Small intestine (tissue), 7 donors: ENCODE measurements around the gene SYTL3. TPM values are rescaled to one million over a fixed set of nuclear protein-coding genes. Genes with fewer than 3 reads are reported as not detected.

ENCODE experiments used
- DNase-seq, 2 donors: peaks; one replicate each; pipeline versions ENCODE4 v3.0.0 to v3.0.0-alpha.2; 2013
- FAIRE-seq: peaks from 2 replicates; lab custom pipeline; 2012; peaks lifted over from hg19 to GRCh38; lab: Jason Lieb, UNC
- H3K27ac ChIP-seq, 3 donors: one replicate each; pipeline ENCODE4 v1.5.1; 2013; ENCODE audit warnings: low read length in 2 of 3, mild to moderate bottlenecking in 2 of 3, control low read depth in 1 of 3, inconsistent platforms in 1 of 3, low read depth in 1 of 3, moderate library complexity in 1 of 3
- H3K27me3 ChIP-seq, 3 donors: one replicate each; pipeline ENCODE4 v1.6.1; 2013; ENCODE audit warnings: low read length in 3 of 3, inconsistent platforms in 1 of 3; ENCODE audit not compliant: control insufficient read depth in 3 of 3, insufficient read depth in 3 of 3
- H3K36me3 ChIP-seq, 3 donors: one replicate each; pipeline ENCODE4 v1.6.1; 2013; ENCODE audit warnings: low read length in 3 of 3, inconsistent platforms in 1 of 3, low read depth in 1 of 3, mild to moderate bottlenecking in 1 of 3, moderate library complexity in 1 of 3; ENCODE audit not compliant: control insufficient read depth in 3 of 3, insufficient read depth in 2 of 3
- H3K4me1 ChIP-seq, 3 donors: one replicate each; pipeline ENCODE4 v1.6.1; 2013; ENCODE audit warnings: low read length in 2 of 3, inconsistent platforms in 1 of 3, low read depth in 1 of 3, mild to moderate bottlenecking in 1 of 3, moderate library complexity in 1 of 3; ENCODE audit not compliant: control insufficient read depth in 3 of 3, insufficient read depth in 2 of 3
- H3K4me3 ChIP-seq, 3 donors: one replicate each; pipeline ENCODE4 v1.5.1; 2013; ENCODE audit warnings: low read length in 3 of 3, control low read depth in 1 of 3, inconsistent platforms in 1 of 3, low read depth in 1 of 3, mild to moderate bottlenecking in 1 of 3, moderate library complexity in 1 of 3
- H3K9me3 ChIP-seq, 2 donors: one replicate each; pipeline ENCODE4 v1.6.1; 2013; ENCODE audit warnings: low read depth in 1 of 2, low read length in 1 of 2; ENCODE audit not compliant: control insufficient read depth in 2 of 2, insufficient read depth in 1 of 2
- WGBS, 3 donors: extraction: QIAGEN DNeasy Blood & Tissue Kit; methylation state at CpG; one replicate each; pipeline ENCODE4 v1.1.7; 2013; 5-methylcytosine and 5-hydroxymethylcytosine counted together
- polyA plus RNA-seq, 4 donors: library from polyadenylated mRNA; stranded (reverse) in 3 of 4; unstranded in 1 of 4; fragments of 200-250 nt in 3 of 4; fragments of 120-200 nt in 1 of 4; gene quantifications; one replicate each; pipeline versions ENCODE4 v1.2.1 to v1.2.3, GENCODE V29; 2013
- donor health status: healthy with polysubstance abuse.
- donor health status: control.
- donor health status: control.
- donor health status: Bipolar disorder and iron deficiency.
- donor health status: healthy.

The SYTL3 gene
- polyA plus RNA-seq, 4 donors = 2.9 to 5.7 (median 4.4) TPM

DNA sequence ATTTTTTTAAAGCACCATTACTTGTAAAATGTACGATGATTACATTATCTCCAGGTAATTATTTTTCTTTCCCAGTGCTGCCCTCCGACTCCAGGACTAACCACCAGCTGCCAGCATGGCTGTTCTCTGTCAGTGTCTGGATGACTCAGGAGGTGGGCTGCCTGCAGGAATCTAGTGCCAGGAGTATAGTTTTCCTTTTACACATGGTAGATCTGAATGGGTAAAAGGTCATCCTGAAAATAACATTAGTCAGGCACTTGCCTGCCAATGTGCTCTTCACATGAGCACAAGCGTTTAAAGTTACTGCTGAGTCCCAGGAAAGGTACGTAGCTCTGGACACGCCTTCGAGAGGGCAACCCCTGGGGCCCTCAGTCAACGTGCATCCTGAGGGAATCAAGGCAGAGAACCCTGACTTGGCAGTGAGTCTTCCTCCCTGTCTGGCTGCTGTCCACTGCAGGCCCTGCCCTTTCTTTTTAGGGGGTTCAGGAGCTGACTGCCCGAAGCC lies 7.7 kb upstream of the SYTL3 start:
- H3K27ac ChIP-seq = peak overlapping the region; percentile 34 to 100 (median 47)
- peak; percentile 76 to 79 for DNase-seq

DNA sequence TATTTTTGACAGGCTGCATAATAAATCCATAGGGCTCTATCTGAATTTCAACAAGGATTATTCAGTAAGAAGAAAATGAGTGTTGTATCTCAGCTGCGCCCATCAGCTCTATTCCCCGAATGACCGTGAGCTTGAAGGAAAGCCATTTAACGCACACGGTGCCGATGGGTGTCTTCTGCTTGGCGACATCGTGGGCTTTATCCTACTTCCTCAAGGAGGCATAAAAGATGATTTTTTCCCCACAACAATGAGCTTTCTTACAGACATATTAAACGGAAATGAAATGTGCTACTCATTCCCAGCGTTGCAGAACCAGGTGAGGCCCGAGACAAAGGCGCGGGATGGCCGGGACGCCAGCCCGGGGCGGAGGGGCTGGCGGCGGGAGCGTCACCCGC lies 6.0 kb upstream of the SYTL3 start:
- Histone ChIP-seq H3K4me1 (peaks cover 5 to 31% (median 8%) of the 10 kb centered on the region in 3 donors), H3K27me3 (no peaks in the 10 kb centered on the region), H3K27ac (peak overlapping the region; percentile 92 to 100 (median 99)), H3K4me3 (peak overlapping the region; percentile 91 to 95 (median 91)), H3K9me3 (no peaks in the 10 kb centered on the region), H3K36me3 (peaks cover 0 to 20% (median 7%) of the 10 kb centered on the region in 3 donors)
- 1% methylated on average over 20 to 21 of the region's 21 CpGs for WGBS, 3 donors
- DNase-seq (no peak), FAIRE-seq (no peak)

More for the DNA sequence above, 7.7 kb upstream of the SYTL3 start:
- 22 to 47% (median 27%) methylated on average over 8 of the region's 8 CpGs for WGBS, 3 donors
- FAIRE-seq = no peak
- H3K9me3 ChIP-seq = no peaks in the 10 kb centered on the region
- peaks cover 2 to 23% (median 7%) of the 10 kb centered on the region in 3 donors for H3K36me3 ChIP-seq
- no peaks in the 10 kb centered on the region for H3K27me3 ChIP-seq
- H3K4me3 ChIP-seq = peak overlapping the region in 1 of 3 donors; percentile 95
- peaks cover 5 to 31% (median 8%) of the 10 kb centered on the region in 3 donors for H3K4me1 ChIP-seq

DNA sequence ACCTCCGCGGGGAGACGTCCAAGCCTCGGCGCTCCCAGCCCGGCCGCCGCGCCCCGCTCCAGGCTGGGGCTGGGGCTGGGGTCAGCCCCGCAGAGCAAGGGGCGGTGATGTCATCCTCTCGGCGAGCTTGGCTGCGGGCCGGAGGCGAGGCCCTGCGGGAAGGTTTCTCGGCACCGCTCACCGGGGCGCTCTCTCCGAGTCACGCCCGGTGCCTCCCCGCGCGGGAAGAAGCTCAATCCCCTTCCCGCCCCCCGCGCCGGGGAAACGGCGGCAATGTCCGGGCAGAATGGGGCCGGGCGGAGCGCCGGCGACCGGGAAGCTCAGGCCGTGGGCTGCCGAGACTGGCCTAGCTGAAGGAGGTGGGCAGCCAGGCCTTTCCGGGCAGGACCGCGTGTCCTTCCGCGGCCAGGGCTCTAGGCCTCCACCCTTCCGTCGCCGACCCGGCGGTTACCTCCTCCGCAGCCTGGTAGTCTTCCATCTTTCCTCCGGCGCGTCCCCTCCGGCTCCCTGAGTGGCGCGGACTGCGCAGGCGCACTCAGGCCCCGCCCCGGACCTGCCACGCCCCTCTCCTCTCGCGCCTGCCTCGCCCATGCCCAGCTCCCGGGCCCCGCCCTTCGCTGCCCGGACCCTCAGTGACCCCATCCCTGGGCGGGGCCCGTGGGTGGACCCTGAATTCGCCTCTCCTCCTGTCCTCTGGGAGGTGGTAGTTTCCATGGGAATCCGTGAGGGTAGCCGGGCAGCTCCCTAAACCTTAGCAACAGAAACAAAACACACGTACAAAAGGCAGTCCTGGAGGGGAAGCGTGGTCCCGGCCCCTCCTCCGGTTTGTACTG lies 5.4 kb upstream of the SYTL3 start, which contains the start of gene DYNLT1:
TSS of gene DYNLT1 (minus strand) at position 513 of the 833 bp plus-strand sequence. CDS start at position 478, 35 bp downstream.
- Histone ChIP-seq H3K27ac (peak within 1 kb of the TSS; percentile 92 to 100 (median 99)), H3K27me3 (no peaks in the 10 kb centered on the region), H3K4me1 (peaks cover 5 to 31% (median 8%) of the 10 kb centered on the region in 3 donors), H3K4me3 (peak within 1 kb of the TSS; percentile 91 to 95 (median 91)), H3K9me3 (no peaks in the 10 kb centered on the region), H3K36me3 (peaks cover 0 to 14% (median 7%) of the 10 kb centered on the region in 3 donors)
- DNase-seq (peak; percentile 92 to 97), FAIRE-seq (no peak)
- 0 to 1% (median 0%) methylated on average over 56 to 81 of the region's 81 CpGs for WGBS, 3 donors

DNA sequence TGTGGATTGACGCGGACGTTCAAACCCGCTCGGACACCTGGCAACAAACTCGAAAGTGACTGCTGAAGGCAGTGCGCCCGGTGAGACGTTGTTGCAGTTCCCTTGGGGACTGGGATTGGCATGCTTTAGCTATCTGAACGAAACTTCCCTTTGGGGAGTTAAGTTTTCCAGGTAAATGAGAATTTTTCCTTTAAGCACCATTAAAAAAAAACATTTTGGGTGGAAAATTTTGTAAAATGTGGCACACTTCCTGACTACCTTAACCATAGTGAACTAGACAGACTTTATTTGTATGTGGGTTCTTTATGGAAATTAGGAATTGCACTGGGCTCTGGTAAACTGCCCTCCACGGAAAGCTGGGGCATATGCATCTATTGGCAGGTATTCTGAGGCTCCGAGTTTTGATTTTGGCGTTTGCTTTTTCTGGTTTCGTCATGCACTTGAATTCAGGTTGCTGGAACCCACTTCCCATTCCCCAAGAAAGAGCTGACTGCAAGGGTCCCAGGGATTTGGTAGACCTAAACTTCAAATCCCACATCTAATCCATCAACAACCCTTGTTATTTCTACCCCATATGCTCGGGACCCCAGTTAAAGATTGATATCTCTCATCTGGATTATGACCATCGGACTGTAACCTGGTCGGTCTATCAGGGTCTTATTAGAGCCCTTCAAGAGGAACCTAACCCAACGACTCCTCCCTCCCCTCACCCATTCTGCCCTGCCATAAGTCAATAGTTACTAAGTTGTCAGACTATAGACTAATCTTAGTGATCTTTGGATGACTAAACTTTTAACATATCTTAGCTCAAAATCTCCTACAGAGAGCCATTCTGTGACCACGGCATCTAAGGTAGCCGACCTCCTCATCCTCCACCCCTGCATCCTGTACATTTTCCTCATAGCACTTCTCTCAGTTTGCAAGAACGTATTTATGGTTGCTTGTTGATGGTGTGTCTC lies 4.5 kb upstream of the SYTL3 start:
- 28 to 31% (median 30%) methylated on average over 20 to 21 of the region's 21 CpGs for WGBS, 3 donors
- Histone ChIP-seq H3K27ac (peak overlapping the region; percentile 92 to 100 (median 99)), H3K4me1 (peaks cover 4 to 31% (median 8%) of the 10 kb centered on the region in 3 donors), H3K4me3 (peak overlapping the region; percentile 91 to 95 (median 91)), H3K36me3 (peaks cover 0 to 8% (median 3%) of the 10 kb centered on the region in 3 donors), H3K9me3 (no peaks in the 10 kb centered on the region), H3K27me3 (no peaks in the 10 kb centered on the region)
- DNase-seq (no peak), FAIRE-seq (no peak)

DNA sequence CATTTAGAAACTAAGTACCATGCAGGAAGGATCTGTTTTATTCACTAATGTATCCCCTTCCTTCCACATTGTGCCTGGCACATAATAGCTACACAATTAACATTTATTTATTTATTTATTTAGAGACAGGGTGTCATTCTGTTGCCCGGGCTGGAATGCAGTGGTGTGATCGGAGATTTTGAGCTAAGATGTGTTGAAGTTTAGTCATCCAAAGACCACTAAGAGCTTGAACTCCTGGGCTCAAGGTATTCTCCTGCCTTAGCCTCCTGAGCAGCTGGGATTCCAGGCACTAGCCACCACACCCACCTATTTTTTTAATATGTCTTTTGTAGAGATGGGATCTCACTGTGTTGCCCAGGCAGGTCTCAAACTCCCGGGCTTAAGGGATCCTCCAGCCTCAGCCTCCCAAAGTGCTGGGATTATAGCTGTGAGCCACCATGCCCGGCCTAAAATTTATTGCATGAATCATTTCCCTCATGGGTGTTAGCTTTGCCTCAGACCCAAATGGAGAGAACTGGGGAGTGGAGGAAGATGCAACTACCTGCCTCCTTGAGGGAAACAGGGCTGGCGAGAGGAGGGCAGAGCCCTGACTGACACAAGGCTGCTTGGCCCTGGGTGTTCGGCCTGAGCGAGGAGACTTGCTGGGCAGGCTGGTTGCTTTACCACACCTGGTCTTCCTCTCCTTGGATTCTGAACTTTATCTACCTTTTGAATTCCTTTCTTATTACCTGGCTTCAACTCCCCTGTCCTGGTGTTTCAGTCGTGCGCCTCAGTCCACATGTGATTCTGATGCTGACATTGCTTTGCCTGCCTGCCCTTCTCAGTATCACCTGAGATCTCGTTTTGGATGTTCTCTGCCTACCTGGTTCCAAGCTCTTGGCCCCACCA lies 3.6 kb upstream of the SYTL3 start:
- peak overlapping the region in 1 of 3 donors; percentile 7 for H3K27ac ChIP-seq
- H3K9me3 ChIP-seq = no peaks in the 10 kb centered on the region
- no peak overlapping the region for H3K4me3 ChIP-seq
- peaks cover 0 to 4% (median 0%) of the 10 kb centered on the region in 3 donors for H3K36me3 ChIP-seq
- 38 to 79% (median 77%) methylated on average over 10 of the region's 10 CpGs for WGBS, 3 donors
- H3K4me1 ChIP-seq = peaks cover 2 to 31% (median 5%) of the 10 kb centered on the region in 3 donors
- FAIRE-seq = no peak
- peak; percentile 68 to 74 for DNase-seq
- no peaks in the 10 kb centered on the region for H3K27me3 ChIP-seq

DNA sequence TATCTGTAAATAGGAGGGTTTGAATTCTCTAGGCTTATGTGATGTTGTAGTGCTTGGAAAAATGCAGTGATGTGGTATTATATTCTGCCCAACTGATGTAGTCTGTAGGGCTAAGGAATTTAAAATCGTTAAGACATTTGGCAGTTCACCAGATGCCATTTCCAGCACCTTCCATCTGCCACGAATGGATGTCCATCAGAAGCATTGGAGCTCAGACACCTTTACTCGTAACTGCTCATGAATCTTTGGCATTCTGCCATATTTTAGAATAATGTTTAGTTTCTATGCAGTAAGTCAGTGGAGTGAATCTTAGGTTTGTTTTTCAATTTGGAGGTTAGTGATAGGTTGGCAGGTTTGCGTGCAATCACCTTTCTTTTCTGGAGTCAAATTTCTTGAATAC lies 2.4 kb upstream of the SYTL3 start:
- Histone ChIP-seq H3K36me3 (no peaks in the 10 kb centered on the region), H3K4me3 (no peak overlapping the region), H3K27ac (no peak overlapping the region), H3K9me3 (no peaks in the 10 kb centered on the region), H3K27me3 (no peaks in the 10 kb centered on the region), H3K4me1 (peaks cover 0 to 23% (median 2%) of the 10 kb centered on the region in 3 donors)
- no peak for FAIRE-seq
- 69 to 82% (median 79%) methylated on average over 4 of the region's 4 CpGs for WGBS, 3 donors
- DNase-seq = no peak

DNA sequence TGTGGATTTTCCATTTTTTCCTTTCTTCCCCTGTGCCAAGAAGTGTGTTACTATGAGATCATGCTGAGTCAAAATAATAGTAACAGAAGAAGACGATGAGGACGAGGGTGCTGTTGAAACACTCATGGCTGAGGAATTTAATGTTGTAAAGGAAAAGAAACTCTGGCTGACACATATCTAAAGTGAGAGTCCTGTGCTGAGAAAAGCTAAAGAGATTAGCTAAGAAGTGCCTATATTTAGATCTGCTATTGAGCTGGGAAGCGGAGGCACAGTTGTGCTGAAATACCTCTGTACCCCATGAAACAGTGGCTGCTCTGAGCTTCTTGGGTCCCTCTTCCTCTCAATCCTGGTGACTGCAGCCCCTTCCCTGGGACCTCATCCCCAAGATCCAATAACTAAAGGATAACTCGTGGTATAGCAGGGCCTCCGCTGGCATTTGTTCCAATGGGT lies 1.1 kb upstream of the SYTL3 start:
- H3K27me3 ChIP-seq = no peaks in the 10 kb centered on the region
- no peaks in the 10 kb centered on the region for H3K36me3 ChIP-seq
- DNase-seq (no peak), FAIRE-seq (no peak)
- peak overlapping the region in 2 of 3 donors; percentile 28 to 89 for H3K27ac ChIP-seq
- 67 to 82% (median 77%) methylated on average over 5 of the region's 5 CpGs for WGBS, 3 donors
- H3K9me3 ChIP-seq = no peaks in the 10 kb centered on the region
- H3K4me3 ChIP-seq = no peak overlapping the region
- H3K4me1 ChIP-seq = peaks cover 0 to 14% (median 0%) of the 10 kb centered on the region in 3 donors
